GM10248 (cell line): ENCODE measurements around the gene LEPROT.

Experiments
- CTCF ChIA-PET: fragments of 300-600 bp; sonication (Branson Sonifier 250); formaldehyde crosslinking; extraction: SDS; loops from one replicate; lab custom pipeline; 2021; ENCODE audit warnings: antibody characterized with exemption; lab: Yijun Ruan, JAX
- POLR2A ChIA-PET: fragments of 350-650 bp; sonication (Branson Sonifier 250); formaldehyde crosslinking; extraction: SDS; loops from one replicate; lab custom pipeline; 2020; ENCODE audit warnings: antibody characterized with exemption; lab: Yijun Ruan, JAX
- DNase-seq: peaks from one replicate; pipeline ENCODE4 v3.0.0; 2012; ENCODE audit errors: extremely low spot score
- CTCF ChIP-seq: IDR thresholded peaks from 2 replicates; pipeline ENCODE4 v1.5.1; 2012; ENCODE audit warnings: mild to moderate bottlenecking, low read depth; ENCODE audit errors: extremely low read depth, missing control alignments, control extremely low read depth

Gene LEPROT

DNA sequence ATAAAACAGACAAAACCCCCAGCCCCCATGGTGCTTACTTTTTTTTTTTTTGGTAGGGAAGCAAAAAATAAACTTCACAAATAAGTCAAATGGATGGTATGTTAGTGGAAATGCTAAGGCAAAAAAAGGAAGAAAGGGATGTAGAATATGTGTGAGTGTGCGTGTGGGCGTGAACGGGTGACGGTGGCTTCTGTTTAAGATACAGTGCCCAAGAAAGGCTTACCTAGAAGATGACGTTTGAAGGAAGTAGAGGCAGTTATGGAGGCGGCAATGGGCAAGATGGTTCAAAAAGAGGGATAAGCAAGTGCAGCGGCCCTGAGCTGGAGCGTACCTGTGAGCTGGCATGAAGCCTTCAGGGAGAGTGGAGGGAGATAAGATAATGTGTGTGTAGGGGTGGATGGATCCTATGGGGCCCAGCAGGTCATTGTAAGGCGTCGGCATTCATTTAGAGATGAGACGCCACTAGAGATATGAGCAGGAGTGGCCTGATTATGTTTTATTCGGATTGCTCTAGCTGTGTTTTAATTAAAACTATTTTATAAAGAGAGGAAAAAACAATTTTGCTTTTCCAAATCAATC is 19.9 kb downstream of the LEPROT start:
- DNase-seq = no peak
- ChIA-PET POLR2A (interaction anchor here (0.7 kb wide), 1 partner anchor 1776 kb away, joined by 3 read pairs; no protein-coding TSS in a partner anchor), CTCF (interaction anchor here (1.1 to 1.7 kb wide), 3 partner anchors 9 to 19 kb away, joined by 3 to 5 read pairs (median 3); no protein-coding TSS in a partner anchor)
- no peak for TF ChIP-seq CTCF

DNA sequence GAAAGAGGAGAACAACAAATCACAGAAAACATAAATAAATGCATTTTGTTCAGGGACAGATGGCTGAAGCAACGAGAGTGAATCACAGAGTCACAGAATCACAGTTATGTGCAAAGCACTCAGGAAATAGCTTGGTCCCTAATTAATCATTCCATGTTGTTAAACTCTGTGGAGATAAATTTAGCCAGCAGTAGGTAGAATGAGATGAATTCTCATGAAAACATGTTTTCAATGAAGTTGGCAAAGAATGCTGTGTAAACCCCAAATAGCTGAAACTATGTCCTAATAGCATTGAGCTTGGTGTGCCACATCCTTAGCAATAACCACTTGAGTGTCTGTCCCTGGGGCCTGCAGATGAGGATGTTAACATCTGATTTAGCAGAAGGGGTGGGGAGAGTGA is 20.4 kb downstream of the LEPROT start:
- no peak for DNase-seq
- no peak for TF ChIP-seq CTCF
- ChIA-PET POLR2A (interaction anchor here (0.7 kb wide), 1 partner anchor 1776 kb away, joined by 3 read pairs; no protein-coding TSS in a partner anchor), CTCF (interaction anchor here (1.1 to 1.7 kb wide), 2 partner anchors 14 to 18 kb away, joined by 3 to 5 read pairs; no protein-coding TSS in a partner anchor)

- no peak for TF ChIP-seq CTCF
- POLR2A ChIA-PET = no interaction called here
- no peak for DNase-seq
- CTCF ChIA-PET = interaction anchor here (1.1 to 1.7 kb wide), 2 partner anchors 14 to 18 kb away, joined by 3 to 5 read pairs; no protein-coding TSS in a partner anchor
Measured at GRCh38 chr1:65441464-65441863, 21.0 kb downstream of the LEPROT start.

GRCh38 chr1:65442442-65442841 is 22.0 kb downstream of the LEPROT start:
- TF ChIP-seq CTCF = no peak
- POLR2A ChIA-PET = no interaction called here
- DNase-seq = no peak
- CTCF ChIA-PET = interaction anchor here (1.0 kb wide), 1 partner anchor 12 kb away, joined by 3 read pairs; no protein-coding TSS in a partner anchor

DNA sequence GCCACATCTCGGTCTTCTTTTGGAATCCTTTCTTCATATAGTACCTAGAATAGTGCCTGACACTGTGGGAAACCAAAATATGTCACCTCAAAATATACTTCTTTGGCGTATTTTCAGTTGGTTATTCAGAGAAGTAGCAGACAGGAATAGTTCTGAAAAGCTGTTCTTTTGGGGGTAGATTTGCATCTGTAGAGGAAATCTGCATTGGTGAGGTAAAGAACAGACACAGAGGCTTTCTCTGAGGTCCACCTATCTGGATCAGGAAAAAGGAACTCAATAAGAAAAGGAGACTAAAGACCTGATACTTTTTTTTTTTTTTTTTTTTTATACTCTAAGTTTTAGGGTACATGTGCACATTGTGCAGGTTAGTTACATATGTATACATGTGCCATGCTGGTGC is 23.2 kb downstream of the LEPROT start:
- no peak for TF ChIP-seq CTCF
- POLR2A ChIA-PET = no interaction called here
- CTCF ChIA-PET = no interaction called here

GRCh38 chr1:65444128-65444640 is 23.7 kb downstream of the LEPROT start:
- no peak for TF ChIP-seq CTCF
- ChIA-PET POLR2A (no interaction called here), CTCF (no interaction called here)
- no peak for DNase-seq

More for the DNA sequence above, 23.2 kb downstream of the LEPROT start:
- DNase-seq = no peak
